WTC11 (cell line): ENCODE data around the gene SLC2A4RG. TPM values are rescaled to one million over a fixed set of nuclear protein-coding genes. Genes with fewer than 3 reads are reported as not detected.

Source experiments
- ATAC-seq: fragments of 200-7000 bp; cut with Tn5 transposase; 2 replicates; pipeline ENCODE4 v1.10.0; 2021; ENCODE audit warnings: mild to moderate bottlenecking, moderate library complexity
- CTCF ChIA-PET: fragments of 300-600 bp; sonication (Branson Sonifier 250); formaldehyde crosslinking; loops from one replicate; lab custom pipeline; 2021; ENCODE audit warnings: antibody characterized with exemption; lab: Charles Lee
- POLR2A ChIA-PET: fragments of 350-600 bp; sonication (Branson Sonifier 250); formaldehyde crosslinking; loops from one replicate; lab custom pipeline; 2021; ENCODE audit warnings: antibody characterized with exemption; lab: Charles Lee
- DNase-seq: peaks from one replicate; pipeline ENCODE4 v3.0.0; 2021; ENCODE audit warnings: low spot score
- H3K27ac Mint-ChIP-seq: 2 replicates; pipeline ENCODE4 v1.8.0; 2021; ENCODE audit warnings: mixed read lengths
- H3K27me3 Mint-ChIP-seq: 2 replicates; pipeline ENCODE4 v1.8.0; 2021; ENCODE audit warnings: low read depth, mild to moderate bottlenecking, moderate library complexity, mixed read lengths
- H3K36me3 Mint-ChIP-seq: 2 replicates; pipeline ENCODE4 v1.8.0; 2021; ENCODE audit warnings: mixed read lengths
- H3K4me1 Mint-ChIP-seq: 2 replicates; pipeline ENCODE4 v1.8.0; 2022; ENCODE audit warnings: mixed read lengths
- H3K4me3 Mint-ChIP-seq: 2 replicates; pipeline ENCODE4 v1.8.0; 2021; ENCODE audit warnings: mild to moderate bottlenecking, moderate library complexity, mixed read lengths
- H3K9me3 Mint-ChIP-seq: 2 replicates; pipeline ENCODE4 v1.8.0; 2021; ENCODE audit warnings: mixed read lengths
- ELF4 ChIP-seq: sonication (generic); formaldehyde crosslinking; IDR thresholded peaks from 2 replicates; pipeline ENCODE4 v1.8.1; 2022; ENCODE audit warnings: low read depth, mild to moderate bottlenecking, moderate library complexity, missing genetic modification reagents
- GABPB1 ChIP-seq: sonication (generic); formaldehyde crosslinking; IDR thresholded peaks from 2 replicates; pipeline ENCODE4 v1.8.1; 2023; ENCODE audit warnings: mild to moderate bottlenecking, missing genetic modification reagents
- HMGA2 ChIP-seq: fragments of 250-450 bp; sonication (Bioruptor Pico); IDR thresholded peaks from 2 replicates; pipeline ENCODE4 v1.4.0; 2021; ENCODE audit warnings: mild to moderate bottlenecking, moderate library complexity
- IRF1 ChIP-seq: sonication (generic); formaldehyde crosslinking; IDR thresholded peaks from 2 replicates; pipeline ENCODE4 v1.8.0; 2023; ENCODE audit warnings: missing genetic modification reagents
- IRF2 ChIP-seq: sonication (generic); formaldehyde crosslinking; IDR thresholded peaks from 2 replicates; pipeline ENCODE4 v1.8.0; 2022; ENCODE audit warnings: low read depth, missing genetic modification reagents, borderline replicate concordance
- MLX ChIP-seq: sonication (generic); formaldehyde crosslinking; IDR thresholded peaks from 2 replicates; pipeline ENCODE4 v1.8.1; 2023; ENCODE audit warnings: mild to moderate bottlenecking, missing genetic modification reagents, moderate library complexity
- MXD4 ChIP-seq: fragments of 250-450 bp; sonication (Bioruptor Pico); IDR thresholded peaks from 2 replicates; pipeline ENCODE4 v1.8.0; 2021; ENCODE audit warnings: mild to moderate bottlenecking, moderate library complexity, borderline replicate concordance
- RORB ChIP-seq: fragments of 250-450 bp; sonication (Bioruptor Pico); IDR thresholded peaks from 2 replicates; pipeline ENCODE4 v1.9.0; 2021; ENCODE audit warnings: mild to moderate bottlenecking
- USF2 ChIP-seq: sonication (generic); formaldehyde crosslinking; IDR thresholded peaks from 2 replicates; pipeline ENCODE4 v1.8.1; 2023; ENCODE audit warnings: mild to moderate bottlenecking, missing genetic modification reagents, moderate library complexity
- ZBTB21 ChIP-seq: sonication (generic); formaldehyde crosslinking; IDR thresholded peaks from 2 replicates; pipeline ENCODE4 v1.8.1; 2023; ENCODE audit warnings: mild to moderate bottlenecking, missing genetic modification reagents, borderline replicate concordance
- ZBTB43 ChIP-seq: sonication (generic); formaldehyde crosslinking; IDR thresholded peaks from 2 replicates; pipeline ENCODE4 v1.8.1; 2023; ENCODE audit warnings: mild to moderate bottlenecking, missing genetic modification reagents
- ZNF232 ChIP-seq: sonication (generic); formaldehyde crosslinking; IDR thresholded peaks from 2 replicates; pipeline ENCODE4 v1.8.0; 2022; ENCODE audit warnings: mild to moderate bottlenecking, missing genetic modification reagents
- ZNF263 ChIP-seq: sonication (generic); formaldehyde crosslinking; IDR thresholded peaks from 2 replicates; pipeline ENCODE4 v1.8.1; 2022; ENCODE audit warnings: low read depth, mild to moderate bottlenecking, moderate library complexity, missing genetic modification reagents
- ZNF416 ChIP-seq: fragments of 250-450 bp; sonication (Bioruptor Pico); IDR thresholded peaks from 2 replicates; pipeline ENCODE4 v1.9.0; 2021; ENCODE audit warnings: mild to moderate bottlenecking, inconsistent platforms
- ZNF532 ChIP-seq: fragments of 250-450 bp; sonication (Bioruptor Pico); IDR thresholded peaks from 2 replicates; pipeline ENCODE4 v1.9.0; 2021; ENCODE audit warnings: mild to moderate bottlenecking, borderline replicate concordance
- ZNF671 ChIP-seq: fragments of 250-450 bp; sonication (Bioruptor Pico); IDR thresholded peaks from 2 replicates; pipeline ENCODE4 v1.8.0; 2021; ENCODE audit warnings: mild to moderate bottlenecking
- total RNA-seq: library from RNA; stranded (reverse); gene quantifications from 3 replicates; pipeline ENCODE4 v1.2.3, GENCODE V29; 2021

SLC2A4RG gene
- total RNA-seq, 1 experiment from 2014 or later = 43.3 TPM

GRCh38 chr20:63787749-63788148 lies 48.2 kb downstream of the SLC2A4RG start:
- Mint-ChIP-seq H3K27ac (peak overlapping the region; percentile 33; the same call in 1 of the 2 replicates), H3K9me3 (no peaks in the 10 kb centered on the region), H3K36me3 (no peaks in the 10 kb centered on the region), H3K27me3 (no peaks in the 10 kb centered on the region), H3K4me3 (no peak overlapping the region), H3K4me1 (0 out of 2 replicates have a peak, but pooled peaks cover 3% of the 10 kb centered on the region)
- TF ChIP-seq USF2 = no peak
- no peak for TF ChIP-seq GABPB1 (CRISPR knock-in tag)
- TF ChIP-seq ZNF416 = no peak
- no peak for TF ChIP-seq ZBTB43
- TF ChIP-seq MXD4 = no peak
- no peak for DNase-seq
- POLR2A ChIA-PET = no interaction called here
- no peak for ATAC-seq
- CTCF ChIA-PET = interaction anchor here (0.9 to 2.1 kb wide), 2 partner anchors 12 to 77 kb away, joined by 4 to 16 read pairs; partner anchors contain the start of gene TPD52L2

- ChIA-PET CTCF (interaction anchor here (0.8 to 3.0 kb wide), 3 partner anchors 14 to 49 kb away, joined by 3 to 13 read pairs (median 9); no protein-coding TSS in a partner anchor), POLR2A (no interaction called here)
- no peaks in the 10 kb centered on the region for H3K9me3 Mint-ChIP-seq
- 0 out of 2 replicates have a peak, but pooled peaks cover 3% of the 10 kb centered on the region for H3K4me1 Mint-ChIP-seq
- no peak overlapping the region for H3K4me3 Mint-ChIP-seq
- no peaks in the 10 kb centered on the region for H3K27me3 Mint-ChIP-seq
- TF ChIP-seq ELF4 (CRISPR knock-in tag) = no peak
- DNase-seq (no peak), ATAC-seq (no peak)
- H3K27ac Mint-ChIP-seq = peak overlapping the region; percentile 29; the same call in 1 of the 2 replicates
- no peaks in the 10 kb centered on the region for H3K36me3 Mint-ChIP-seq
Observed at GRCh38 chr20:63789836-63790571, 50.4 kb downstream of the SLC2A4RG start.

GRCh38 chr20:63790572-63791168 lies 51.1 kb downstream of the SLC2A4RG start:
- Mint-ChIP-seq H3K4me1 (peaks cover 3% of the 10 kb centered on the region; the same call in 1 of the 2 replicates), H3K27ac (peak overlapping the region; percentile 36; the same call in 1 of the 2 replicates), H3K36me3 (no peaks in the 10 kb centered on the region), H3K4me3 (no peak overlapping the region), H3K9me3 (no peaks in the 10 kb centered on the region), H3K27me3 (no peaks in the 10 kb centered on the region)
- TF ChIP-seq ZNF263 (CRISPR knock-in tag) (no peak), ZNF232 (CRISPR knock-in tag) (no peak), IRF2 (CRISPR knock-in tag) (no peak), ZBTB21 (CRISPR knock-in tag) (no peak)
- ATAC-seq = no peak
- POLR2A ChIA-PET = no interaction called here
- no peak for DNase-seq
- CTCF ChIA-PET = interaction anchor here (0.7 to 3.0 kb wide), 4 partner anchors 15 to 252 kb away, joined by 3 to 13 read pairs (median 6); no protein-coding TSS in a partner anchor

GRCh38 chr20:63791497-63792156 lies 52.1 kb downstream of the SLC2A4RG start:
- ChIA-PET POLR2A (no interaction called here), CTCF (interaction anchor here (0.6 to 3.0 kb wide), 11 partner anchors 14 to 253 kb away, joined by 3 to 13 read pairs (median 4); partner anchors contain the start of gene RTEL1)
- H3K36me3 Mint-ChIP-seq = no peaks in the 10 kb centered on the region
- H3K27me3 Mint-ChIP-seq = no peaks in the 10 kb centered on the region
- H3K4me3 Mint-ChIP-seq = no peak overlapping the region
- no peaks in the 10 kb centered on the region for H3K9me3 Mint-ChIP-seq
- peaks cover 7% of the 10 kb centered on the region for H3K4me1 Mint-ChIP-seq
- no peak for DNase-seq
- peak overlapping the region; percentile 80; the same call in 1 of the 2 replicates for H3K27ac Mint-ChIP-seq
- no peak for ATAC-seq
- TF ChIP-seq ZNF671 (CRISPR knock-in tag) (no peak), HMGA2 (CRISPR knock-in tag) (no peak), MLX (CRISPR knock-in tag) (no peak), ZNF532 (CRISPR knock-in tag) (no peak), ZNF263 (CRISPR knock-in tag) (no peak), IRF1 (CRISPR knock-in tag) (no peak), RORB (no peak)
